ENCODE data around the gene CCT5.

CCT5 gene

DNA sequence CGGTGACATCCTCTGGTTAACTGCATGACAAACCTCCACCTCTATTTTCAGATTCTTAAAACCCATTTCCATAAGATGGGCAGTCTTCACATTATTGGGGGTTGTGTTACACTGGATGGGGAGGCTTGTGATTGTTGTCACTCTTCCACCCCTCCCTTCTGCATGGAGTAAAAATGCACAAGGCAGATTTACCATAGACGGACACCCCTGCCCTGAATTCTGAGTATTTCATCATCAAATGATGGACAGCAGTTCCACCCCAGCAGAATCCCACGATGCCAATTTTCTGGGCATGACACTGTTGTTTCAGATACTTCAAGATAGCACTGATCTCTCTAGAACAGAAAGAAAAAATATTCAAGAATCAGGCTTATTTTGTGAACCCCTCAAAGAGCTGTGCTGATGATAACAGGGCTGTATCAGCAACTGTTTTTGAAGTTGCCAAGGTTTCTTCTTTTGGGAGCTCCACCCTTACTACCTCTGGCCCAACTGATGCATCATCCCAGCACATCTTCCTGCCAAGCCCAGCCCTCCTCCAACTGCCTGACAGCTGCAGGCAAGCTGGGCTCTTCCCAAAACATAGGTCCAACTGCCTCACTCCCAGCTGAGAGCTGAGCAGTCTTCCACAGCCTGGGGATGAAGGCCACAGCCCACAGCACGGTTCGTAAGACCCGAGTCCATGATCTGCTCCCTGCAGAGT, 36.2 kb downstream of the CCT5 start:
- Histone ChIP-seq H3K27ac (ENCODE audit: low read depth in 2 of 2, low read length in 2 of 2) (no peak overlapping the region), H3K9me3 (ENCODE audit: control insufficient read depth in 2 of 2, low read length in 2 of 2) (no peaks in the 10 kb centered on the region)

DNA sequence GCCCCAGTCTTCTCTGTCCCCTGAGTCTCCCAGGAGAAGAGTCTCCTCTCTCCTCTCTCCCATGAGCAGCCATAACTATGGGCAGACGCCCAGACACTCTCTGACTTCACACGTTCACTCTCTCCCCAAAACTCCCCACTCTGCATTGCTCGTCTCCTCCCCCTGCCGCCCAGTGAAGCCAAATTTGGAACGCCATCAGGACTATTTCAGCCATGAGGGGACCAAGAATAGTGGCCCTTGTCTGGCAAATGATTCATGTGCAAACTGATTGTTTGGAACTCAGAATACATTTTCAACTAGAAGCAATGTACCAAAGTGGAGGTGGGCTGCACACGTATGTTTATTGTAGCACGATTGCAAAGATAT, 36.8 kb downstream of the CCT5 start:
- peaks cover 26 to 30% of the 10 kb centered on the region in 2 donors for H3K4me1 ChIP-seq (ENCODE audit: control insufficient read depth in 2 of 2, insufficient read depth in 2 of 2, low read length in 2 of 2)
- no peak overlapping the region for H3K27ac ChIP-seq (ENCODE audit: low read depth in 2 of 2, low read length in 2 of 2)
- no peaks in the 10 kb centered on the region for H3K9me3 ChIP-seq (ENCODE audit: control insufficient read depth in 2 of 2, low read length in 2 of 2)
- no peak overlapping the region for H3K9ac ChIP-seq (ENCODE audit: low read depth in 1 of 2, low read length in 2 of 2)
- no peaks in the 10 kb centered on the region for H3K27me3 ChIP-seq (ENCODE audit: control insufficient read depth in 2 of 2, insufficient read depth in 2 of 2, low read length in 2 of 2)
- H3K4me3 ChIP-seq (ENCODE audit: low read length in 2 of 2): no peak overlapping the region
- H3K36me3 ChIP-seq (ENCODE audit: control insufficient read depth in 2 of 2, insufficient read depth in 2 of 2, low read length in 2 of 2): peaks cover 20 to 21% of the 10 kb centered on the region in 2 donors

More for the DNA sequence above, 36.2 kb downstream of the CCT5 start:
- Histone ChIP-seq H3K9ac (ENCODE audit: low read depth in 1 of 2, low read length in 2 of 2) (peak overlapping the region in 1 of 2 donors; percentile 2), H3K36me3 (ENCODE audit: control insufficient read depth in 2 of 2, insufficient read depth in 2 of 2, low read length in 2 of 2) (peaks cover 20 to 21% of the 10 kb centered on the region in 2 donors), H3K27me3 (ENCODE audit: control insufficient read depth in 2 of 2, insufficient read depth in 2 of 2, low read length in 2 of 2) (no peaks in the 10 kb centered on the region), H3K4me1 (ENCODE audit: control insufficient read depth in 2 of 2, insufficient read depth in 2 of 2, low read length in 2 of 2) (peaks cover 29 to 30% of the 10 kb centered on the region in 2 donors), H3K4me3 (ENCODE audit: low read length in 2 of 2) (no peak overlapping the region)

DNA sequence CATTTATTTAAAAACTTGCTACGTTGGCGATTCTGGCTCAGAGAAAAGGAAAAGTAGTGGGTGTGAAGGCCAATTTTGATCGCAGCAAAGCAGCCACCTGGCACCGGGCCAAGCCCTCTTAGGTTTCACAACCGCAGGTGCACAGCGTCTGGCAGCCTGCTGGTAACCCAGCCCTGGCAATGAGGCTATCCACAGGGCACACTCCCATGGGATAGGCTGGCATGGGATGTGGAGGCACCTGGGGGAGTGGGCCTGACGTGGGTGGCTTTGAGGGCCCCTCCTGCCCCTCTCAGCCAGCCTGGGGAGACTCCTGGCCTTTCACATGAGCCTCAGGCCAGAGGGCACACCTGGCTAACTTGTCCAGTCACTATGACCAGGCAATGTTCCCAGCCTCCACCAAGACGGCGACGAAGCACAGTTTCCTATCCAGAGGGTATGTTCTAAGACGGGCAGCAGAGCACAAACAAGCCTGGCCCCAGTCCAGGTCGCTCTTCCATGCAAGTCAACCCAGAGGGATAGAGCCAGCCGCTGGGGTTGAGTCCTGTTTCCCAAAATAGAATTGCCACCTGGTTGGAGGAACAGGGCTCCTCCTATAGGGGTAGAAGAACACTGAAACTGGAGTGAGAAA, 38.6 kb downstream of the CCT5 start:
- peak overlapping the region; percentile 38 to 41 for H3K9ac ChIP-seq (ENCODE audit: low read depth in 1 of 2, low read length in 2 of 2)
- no peaks in the 10 kb centered on the region for H3K9me3 ChIP-seq (ENCODE audit: control insufficient read depth in 2 of 2, low read length in 2 of 2)
- H3K4me1 ChIP-seq (ENCODE audit: control insufficient read depth in 2 of 2, insufficient read depth in 2 of 2, low read length in 2 of 2): peaks cover 26 to 29% of the 10 kb centered on the region in 2 donors
- peak overlapping the region; percentile 86 to 89 for H3K27ac ChIP-seq (ENCODE audit: low read depth in 2 of 2, low read length in 2 of 2)
- H3K4me3 ChIP-seq (ENCODE audit: low read length in 2 of 2): peak overlapping the region; percentile 19 to 38
- H3K27me3 ChIP-seq (ENCODE audit: control insufficient read depth in 2 of 2, insufficient read depth in 2 of 2, low read length in 2 of 2): no peaks in the 10 kb centered on the region
- H3K36me3 ChIP-seq (ENCODE audit: control insufficient read depth in 2 of 2, insufficient read depth in 2 of 2, low read length in 2 of 2): peaks cover 20% of the 10 kb centered on the region in 2 donors

DNA sequence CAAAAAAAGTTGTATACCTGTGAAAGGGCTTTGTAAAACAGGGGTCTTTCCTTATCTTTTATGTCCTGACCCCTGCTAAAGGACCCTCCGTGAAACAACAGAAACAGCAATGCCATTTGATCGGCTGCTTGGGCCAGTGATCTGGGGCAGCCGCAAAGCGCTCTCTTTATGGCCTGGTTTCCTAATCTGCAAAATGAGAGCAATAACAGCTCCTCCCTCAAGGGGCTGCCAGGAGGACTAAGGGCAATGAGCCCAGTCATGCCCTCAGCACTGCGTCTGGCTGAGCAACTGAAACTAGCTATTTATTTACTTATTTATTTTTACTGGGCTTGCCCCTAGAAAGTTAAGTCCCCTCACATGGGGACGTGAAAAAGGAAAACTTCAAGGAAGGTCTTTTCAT, 39.3 kb downstream of the CCT5 start:
- peak overlapping the region; percentile 86 to 89 for H3K27ac ChIP-seq (ENCODE audit: low read depth in 2 of 2, low read length in 2 of 2)
- peak overlapping the region in 1 of 2 donors; percentile 41 for H3K9ac ChIP-seq (ENCODE audit: low read depth in 1 of 2, low read length in 2 of 2)
- peaks cover 24% of the 10 kb centered on the region in 2 donors for H3K4me1 ChIP-seq (ENCODE audit: control insufficient read depth in 2 of 2, insufficient read depth in 2 of 2, low read length in 2 of 2)
- H3K27me3 ChIP-seq (ENCODE audit: control insufficient read depth in 2 of 2, insufficient read depth in 2 of 2, low read length in 2 of 2): no peaks in the 10 kb centered on the region
- H3K4me3 ChIP-seq (ENCODE audit: low read length in 2 of 2): peak overlapping the region; percentile 6 to 35
- H3K9me3 ChIP-seq (ENCODE audit: control insufficient read depth in 2 of 2, low read length in 2 of 2): no peaks in the 10 kb centered on the region
- peaks cover 23% of the 10 kb centered on the region in 2 donors for H3K36me3 ChIP-seq (ENCODE audit: control insufficient read depth in 2 of 2, insufficient read depth in 2 of 2, low read length in 2 of 2)

DNA sequence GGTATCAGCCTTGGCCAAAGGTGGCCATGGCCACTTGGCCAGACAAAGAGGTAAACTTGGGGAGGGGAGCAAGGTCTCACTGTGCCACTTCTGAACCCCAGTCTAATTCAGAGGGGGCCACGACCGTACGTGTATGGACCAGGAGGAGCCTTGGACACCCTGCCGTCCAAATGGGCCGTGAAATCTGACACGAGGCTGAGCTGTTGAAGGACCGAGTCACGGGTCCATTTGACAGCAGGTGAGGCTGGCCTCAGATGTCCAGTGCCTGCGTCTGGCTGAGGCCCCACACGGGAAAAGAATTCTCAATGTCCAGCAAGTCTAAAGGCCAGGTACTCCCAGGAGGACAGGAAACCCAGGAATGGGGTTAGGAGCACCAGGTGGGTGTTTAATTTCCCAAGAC, 39.9 kb downstream of the CCT5 start:
- Histone ChIP-seq H3K27me3 (ENCODE audit: control insufficient read depth in 2 of 2, insufficient read depth in 2 of 2, low read length in 2 of 2) (no peaks in the 10 kb centered on the region), H3K9ac (ENCODE audit: low read depth in 1 of 2, low read length in 2 of 2) (peak overlapping the region; percentile 24 to 41), H3K36me3 (ENCODE audit: control insufficient read depth in 2 of 2, insufficient read depth in 2 of 2, low read length in 2 of 2) (peaks cover 21 to 23% of the 10 kb centered on the region in 2 donors), H3K27ac (ENCODE audit: low read depth in 2 of 2, low read length in 2 of 2) (peak overlapping the region; percentile 86 to 89), H3K4me3 (ENCODE audit: low read length in 2 of 2) (peak overlapping the region in 1 of 2 donors; percentile 35), H3K9me3 (ENCODE audit: control insufficient read depth in 2 of 2, low read length in 2 of 2) (no peaks in the 10 kb centered on the region), H3K4me1 (ENCODE audit: control insufficient read depth in 2 of 2, insufficient read depth in 2 of 2, low read length in 2 of 2) (peaks cover 22 to 24% of the 10 kb centered on the region in 2 donors)

DNA sequence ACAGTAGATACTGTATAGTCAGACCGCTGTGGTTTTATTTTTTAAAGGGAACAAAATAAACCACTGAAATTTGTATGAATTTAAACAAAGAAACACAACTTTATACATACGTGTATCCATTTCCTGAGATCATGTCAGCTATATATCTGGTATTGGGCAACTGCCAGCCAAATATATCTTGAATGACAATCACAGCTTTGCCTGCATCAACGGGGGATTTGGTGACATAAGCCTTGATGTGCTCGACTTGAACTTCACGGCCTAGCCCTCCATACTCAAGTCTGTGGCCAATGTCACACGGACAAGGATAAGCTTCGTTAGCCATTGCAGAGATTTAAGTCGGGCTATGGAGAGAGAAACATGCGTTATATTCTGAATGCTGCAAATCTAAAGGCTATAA, 40.4 kb downstream of the CCT5 start:
- Histone ChIP-seq H3K9ac (ENCODE audit: low read depth in 1 of 2, low read length in 2 of 2) (no peak overlapping the region), H3K4me3 (ENCODE audit: low read length in 2 of 2) (no peak overlapping the region), H3K27ac (ENCODE audit: low read depth in 2 of 2, low read length in 2 of 2) (peak overlapping the region; percentile 86 to 89), H3K9me3 (ENCODE audit: control insufficient read depth in 2 of 2, low read length in 2 of 2) (no peaks in the 10 kb centered on the region), H3K36me3 (ENCODE audit: control insufficient read depth in 2 of 2, insufficient read depth in 2 of 2, low read length in 2 of 2) (peaks cover 21 to 23% of the 10 kb centered on the region in 2 donors), H3K27me3 (ENCODE audit: control insufficient read depth in 2 of 2, insufficient read depth in 2 of 2, low read length in 2 of 2) (no peaks in the 10 kb centered on the region), H3K4me1 (ENCODE audit: control insufficient read depth in 2 of 2, insufficient read depth in 2 of 2, low read length in 2 of 2) (peaks cover 22 to 24% of the 10 kb centered on the region in 2 donors)

DNA sequence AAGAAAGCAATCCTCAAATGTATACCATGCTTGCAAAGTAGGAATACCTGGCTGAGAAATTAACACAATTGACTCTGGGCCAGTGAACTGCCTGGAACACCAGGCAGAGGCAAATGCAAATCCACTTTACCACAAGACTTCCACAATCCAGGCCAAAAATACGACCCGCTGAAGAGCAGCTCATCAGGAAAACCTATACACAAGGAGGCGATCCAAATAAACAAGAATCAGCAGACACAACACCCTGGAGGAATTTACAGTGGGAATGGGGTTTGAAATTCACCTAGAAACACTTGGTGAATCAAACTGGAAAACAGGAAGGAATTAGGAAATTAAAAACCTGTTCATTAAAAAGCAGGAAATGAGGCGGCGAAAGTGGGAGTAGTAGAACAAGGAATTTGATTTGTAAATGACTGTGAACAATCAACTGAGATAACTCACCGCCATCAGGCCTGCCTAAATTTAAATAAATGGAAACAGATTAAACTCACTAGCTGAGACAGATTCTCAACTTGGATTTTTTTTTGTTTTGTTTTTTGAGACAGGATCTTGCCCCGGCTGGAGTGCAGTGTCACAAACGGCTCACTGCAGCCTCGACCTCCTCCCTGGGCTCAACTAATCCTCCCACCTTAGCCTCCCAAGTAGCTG, 41.7 kb downstream of the CCT5 start:
- H3K9ac ChIP-seq (ENCODE audit: low read depth in 1 of 2, low read length in 2 of 2): no peak overlapping the region
- H3K27ac ChIP-seq (ENCODE audit: low read depth in 2 of 2, low read length in 2 of 2): no peak overlapping the region
- H3K27me3 ChIP-seq (ENCODE audit: control insufficient read depth in 2 of 2, insufficient read depth in 2 of 2, low read length in 2 of 2): no peaks in the 10 kb centered on the region
- H3K36me3 ChIP-seq (ENCODE audit: control insufficient read depth in 2 of 2, insufficient read depth in 2 of 2, low read length in 2 of 2): peaks cover 13% of the 10 kb centered on the region in 2 donors
- H3K4me1 ChIP-seq (ENCODE audit: control insufficient read depth in 2 of 2, insufficient read depth in 2 of 2, low read length in 2 of 2): peaks cover 24 to 26% of the 10 kb centered on the region in 2 donors
- no peak overlapping the region for H3K4me3 ChIP-seq (ENCODE audit: low read length in 2 of 2)
- H3K9me3 ChIP-seq (ENCODE audit: control insufficient read depth in 2 of 2, low read length in 2 of 2): no peaks in the 10 kb centered on the region

DNA sequence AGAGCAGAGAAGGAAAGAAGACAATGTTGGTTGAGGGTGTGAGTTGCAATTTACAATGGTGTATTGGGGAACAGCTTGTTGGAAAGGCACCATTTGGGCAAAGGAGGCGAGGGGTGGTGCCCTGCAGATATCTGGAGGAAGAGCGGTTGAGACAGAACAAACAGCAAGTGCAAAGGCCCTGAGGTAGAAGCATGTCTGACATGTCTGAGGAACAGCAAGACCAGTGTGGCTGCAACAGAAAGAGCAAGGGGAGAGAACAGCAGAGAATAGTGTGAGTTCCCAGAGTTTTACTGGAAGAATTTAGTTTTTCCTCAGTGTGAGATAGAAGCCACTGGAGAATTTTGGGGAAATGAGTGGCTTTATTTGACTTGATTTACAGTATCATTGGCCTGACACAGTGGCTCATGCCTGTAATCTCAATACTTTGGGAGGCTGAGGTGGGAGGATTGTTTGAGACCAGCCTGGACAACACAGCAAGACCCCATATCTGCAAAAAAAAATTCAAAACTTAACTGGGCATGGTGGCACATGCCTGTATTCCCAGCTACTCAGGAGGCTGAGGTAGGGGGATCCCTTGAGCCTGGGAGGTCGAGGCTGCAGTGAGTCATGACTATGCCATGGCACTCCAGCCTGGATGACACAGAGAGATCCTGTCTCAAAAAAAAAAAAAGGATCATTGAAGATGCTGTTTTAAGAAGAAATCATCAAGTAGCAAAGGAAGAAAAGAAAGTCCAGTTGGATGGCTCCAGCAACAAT, 44.0 kb downstream of the CCT5 start:
- Histone ChIP-seq H3K9ac (ENCODE audit: low read depth in 1 of 2, low read length in 2 of 2) (no peak overlapping the region), H3K9me3 (ENCODE audit: control insufficient read depth in 2 of 2, low read length in 2 of 2) (no peaks in the 10 kb centered on the region), H3K4me3 (ENCODE audit: low read length in 2 of 2) (no peak overlapping the region), H3K36me3 (ENCODE audit: control insufficient read depth in 2 of 2, insufficient read depth in 2 of 2, low read length in 2 of 2) (peaks cover 6 to 9% of the 10 kb centered on the region in 2 donors), H3K27ac (ENCODE audit: low read depth in 2 of 2, low read length in 2 of 2) (no peak overlapping the region), H3K27me3 (ENCODE audit: control insufficient read depth in 2 of 2, insufficient read depth in 2 of 2, low read length in 2 of 2) (no peaks in the 10 kb centered on the region), H3K4me1 (ENCODE audit: control insufficient read depth in 2 of 2, insufficient read depth in 2 of 2, low read length in 2 of 2) (peaks cover 12 to 15% of the 10 kb centered on the region in 2 donors)

DNA sequence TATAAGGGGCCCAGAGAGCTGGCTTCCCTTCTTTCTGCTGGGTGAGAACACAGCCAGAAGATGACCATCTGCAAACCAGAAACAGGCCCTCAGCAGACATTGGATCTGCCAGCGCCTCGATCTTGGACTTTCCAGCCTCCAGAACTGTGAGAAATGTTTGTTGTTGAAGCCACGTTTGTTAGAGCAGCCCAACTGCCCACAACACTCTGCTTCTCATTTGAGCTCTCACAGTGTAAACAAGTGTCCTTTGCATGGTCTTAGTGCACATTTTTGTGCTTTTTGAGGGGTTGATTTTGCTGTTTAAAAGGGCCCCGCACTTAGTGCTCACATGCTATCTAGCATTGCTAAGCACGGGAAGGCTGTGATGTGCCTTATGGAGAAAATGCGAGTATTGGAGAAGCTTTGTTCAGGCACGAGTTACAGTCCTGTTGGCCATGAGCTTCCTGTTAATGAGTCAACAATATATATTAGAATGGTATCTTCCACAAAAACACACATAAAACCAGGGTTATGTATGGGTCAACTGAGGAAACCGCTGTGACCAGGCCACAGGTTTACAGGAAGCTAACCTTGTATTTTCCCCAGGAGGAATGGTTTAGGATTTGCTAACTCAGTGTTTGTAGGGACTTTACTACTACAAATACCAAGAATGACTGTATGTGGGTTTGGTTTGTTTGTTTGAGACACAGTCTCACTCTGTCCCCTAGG, 45.7 kb downstream of the CCT5 start:
- peak overlapping the region in 1 of 2 donors; percentile 29 for H3K27ac ChIP-seq (ENCODE audit: low read depth in 2 of 2, low read length in 2 of 2)
- H3K4me3 ChIP-seq (ENCODE audit: low read length in 2 of 2): no peak overlapping the region
- no peak overlapping the region for H3K9ac ChIP-seq (ENCODE audit: low read depth in 1 of 2, low read length in 2 of 2)
- H3K9me3 ChIP-seq (ENCODE audit: control insufficient read depth in 2 of 2, low read length in 2 of 2): no peaks in the 10 kb centered on the region
- peaks cover 4 to 7% of the 10 kb centered on the region in 2 donors for H3K36me3 ChIP-seq (ENCODE audit: control insufficient read depth in 2 of 2, insufficient read depth in 2 of 2, low read length in 2 of 2)
- H3K4me1 ChIP-seq (ENCODE audit: control insufficient read depth in 2 of 2, insufficient read depth in 2 of 2, low read length in 2 of 2): peaks cover 0 to 12% of the 10 kb centered on the region in 2 donors
- no peaks in the 10 kb centered on the region for H3K27me3 ChIP-seq (ENCODE audit: control insufficient read depth in 2 of 2, insufficient read depth in 2 of 2, low read length in 2 of 2)
